Keratinocyte (primary cell): ENCODE results near the gene COL1A2. TPM values are rescaled to one million over a fixed set of nuclear protein-coding genes. Genes with fewer than 3 reads are reported as not detected.

ENCODE experiments used
- DNase-seq: peaks from one replicate; pipeline ENCODE4 v3.0.0-alpha.2; 2011; ENCODE audit warnings: low read depth, missing footprints, low spot score
- FAIRE-seq: peaks from 2 replicates; lab custom pipeline; 2011; peaks lifted over from hg19 to GRCh38; lab: Jason Lieb, UNC
- H2AFZ ChIP-seq: 2 replicates; pipeline ENCODE4 v1.6.0; 2012; ENCODE audit warnings: low read length, control low read depth, inconsistent platforms; ENCODE audit not compliant: control insufficient read depth
- H3K27ac ChIP-seq: 2 replicates; pipeline ENCODE4 v1.5.1; 2011; ENCODE audit warnings: low read length; ENCODE audit not compliant: control insufficient read depth, insufficient read depth
- H3K27me3 ChIP-seq: 3 replicates; pipeline ENCODE4 v1.6.0; 2011; ENCODE audit warnings: low read length; ENCODE audit not compliant: control insufficient read depth, insufficient read depth; ENCODE audit errors: extremely low read depth
- H3K36me3 ChIP-seq, 2 experiments: 2 replicates in 1 of 2; 3 replicates in 1 of 2; pipeline ENCODE4 v1.5.1; 2011; ENCODE audit warnings: low read length in 2 of 2, mild to moderate bottlenecking in 1 of 2; ENCODE audit not compliant: control insufficient read depth in 2 of 2, insufficient read depth in 2 of 2; ENCODE audit errors: extremely low read depth in 1 of 2
- H3K4me1 ChIP-seq: 3 replicates; pipeline ENCODE4 v1.5.1; 2011; ENCODE audit warnings: low read length; ENCODE audit not compliant: control insufficient read depth, insufficient read depth; ENCODE audit errors: extremely low read depth
- H3K4me2 ChIP-seq: 3 replicates; pipeline ENCODE4 v1.6.0; 2011; ENCODE audit warnings: low read depth, low read length; ENCODE audit not compliant: control insufficient read depth, insufficient read depth; ENCODE audit errors: extremely low read depth
- H3K4me3 ChIP-seq, 3 experiments: fragments of 200-600 bp in 1 of 3; sonication (generic) in 1 of 3; 2 replicates in 2 of 3; 3 replicates in 1 of 3; pipeline ENCODE4 v1.5.1; 2011 to 2016; ENCODE audit warnings: low read length in 3 of 3, mild to moderate bottlenecking in 3 of 3, control low read depth in 2 of 3, inconsistent platforms in 1 of 3, low read depth in 1 of 3, mixed read lengths in 1 of 3, mixed run types in 1 of 3, moderate library complexity in 1 of 3; ENCODE audit not compliant: control insufficient read depth in 2 of 3, insufficient read depth in 2 of 3; ENCODE audit errors: extremely low read depth in 1 of 3
- H3K79me2 ChIP-seq: 2 replicates; pipeline ENCODE4 v1.6.0; 2012; ENCODE audit warnings: low read length; ENCODE audit not compliant: control insufficient read depth, insufficient read depth
- H3K9ac ChIP-seq: 3 replicates; pipeline ENCODE4 v1.6.0; 2011; ENCODE audit warnings: low read length; ENCODE audit not compliant: control insufficient read depth, insufficient read depth; ENCODE audit errors: extremely low read depth
- H3K9me1 ChIP-seq: 3 replicates; pipeline ENCODE4 v1.6.0; 2011; ENCODE audit warnings: low read length; ENCODE audit not compliant: control insufficient read depth, insufficient read depth; ENCODE audit errors: extremely low read depth
- H3K9me3 ChIP-seq: 2 replicates; pipeline ENCODE4 v1.5.1; 2012; ENCODE audit warnings: low read depth, low read length; ENCODE audit not compliant: control insufficient read depth
- H4K20me1 ChIP-seq: 3 replicates; pipeline ENCODE4 v1.6.0; 2011; ENCODE audit warnings: low read length; ENCODE audit not compliant: control insufficient read depth, insufficient read depth; ENCODE audit errors: extremely low read depth
- EZH2 ChIP-seq: IDR thresholded peaks from one replicate; pipeline ENCODE4 v1.6.1; 2012; ENCODE audit warnings: inconsistent platforms, mild to moderate bottlenecking, low read length, moderate library complexity
- dilution Hi-C: fragments of 300-500 bp; cut with MboI; formaldehyde crosslinking; loops from one replicate; pipeline ENCODE4 v1.7.0; 2020; ENCODE audit warnings: low sequenced_read_pairs; ENCODE audit not compliant: extremely low pct_ligation_motif_present
- polyA plus RNA-seq, 5 experiments: library from polyadenylated mRNA; depleted of rRNA in 3 of 5; stranded (reverse) in 3 of 5; stranded (forward) in 1 of 5; unstranded in 1 of 5; fragments of >200 nt; gene quantifications; 1 replicate in 1 of 5; 2 replicates in 3 of 5; 3 replicates in 1 of 5; pipeline versions ENCODE4 v1.2.1 to v1.2.3, GENCODE V29; 2011 to 2012; ENCODE audit warnings: missing spikeins in 2 of 5, low read depth in 1 of 5, low replicate concordance in 1 of 5
- TF ChIP-seq, protein P1 (sequence below), 3 experiments: IDR thresholded peaks in 1 of 3; conservative IDR thresholded peaks in 1 of 3; optimal IDR thresholded peaks in 1 of 3; 2 replicates in 2 of 3; 3 replicates in 1 of 3; pipeline versions ENCODE3 to v1.5.1; 2011; ENCODE audit warnings: low read length in 3 of 3, mild to moderate bottlenecking in 3 of 3, moderate library complexity in 2 of 3, control low read depth in 1 of 3, inconsistent platforms in 1 of 3; ENCODE audit not compliant: insufficient read depth in 2 of 3; ENCODE audit errors: extremely low read depth in 1 of 3

COL1A2 gene
- polyA plus RNA-seq, 1 donor (not counting 4 experiments of a cell fraction or from before 2014, with no cell fraction given): 0.13 TPM

DNA sequence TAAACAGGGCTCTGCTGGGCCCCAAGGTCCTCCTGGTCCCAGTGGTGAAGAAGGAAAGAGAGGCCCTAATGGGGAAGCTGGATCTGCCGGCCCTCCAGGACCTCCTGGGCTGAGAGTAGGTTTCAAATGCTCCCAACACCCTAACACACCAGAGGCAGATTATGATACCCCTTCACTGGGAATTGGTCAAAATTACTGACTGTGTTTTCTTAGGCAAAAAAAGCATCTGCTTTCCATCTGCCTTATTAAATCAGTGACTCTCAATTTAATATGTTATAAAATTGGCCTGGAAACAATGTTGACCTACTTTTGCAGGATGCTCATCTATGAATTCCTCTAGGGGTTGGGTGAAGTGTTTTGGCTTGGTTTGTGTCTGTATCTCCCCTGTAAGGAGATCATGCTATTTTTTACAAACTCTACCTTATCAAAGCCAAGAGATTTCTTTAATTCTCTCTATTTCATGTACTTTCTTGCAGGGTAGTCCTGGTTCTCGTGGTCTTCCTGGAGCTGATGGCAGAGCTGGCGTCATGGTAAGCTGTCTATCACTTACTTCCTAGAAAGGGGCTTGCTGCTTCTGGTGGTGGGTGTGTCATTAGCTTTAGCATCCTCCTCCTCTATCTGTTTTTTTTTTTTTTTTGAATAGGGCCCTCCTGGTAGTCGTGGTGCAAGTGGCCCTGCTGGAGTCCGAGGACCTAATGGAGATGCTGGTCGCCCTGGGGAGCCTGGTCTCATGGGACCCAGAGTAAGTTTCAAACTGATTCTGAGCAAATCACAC, 15.9 kb downstream of the COL1A2 start:
- Histone ChIP-seq H3K27me3 (peaks cover 2% of the 10 kb centered on the region), H3K4me1 (no peaks in the 10 kb centered on the region), H2AFZ (no peak overlapping the region), H3K79me2 (no peaks in the 10 kb centered on the region), H3K9me1 (no peaks in the 10 kb centered on the region), H3K4me3 (no peak overlapping the region), H3K27ac (no peak overlapping the region), H3K9ac (no peak overlapping the region), H3K36me3 (no peaks in the 10 kb centered on the region), H3K4me2 (no peak overlapping the region), H4K20me1 (no peaks in the 10 kb centered on the region), H3K9me3 (no peaks in the 10 kb centered on the region)
- dilution Hi-C loops: no loop called here
- TF ChIP-seq EZH2: no peak
- TF ChIP-seq, protein P1, sequence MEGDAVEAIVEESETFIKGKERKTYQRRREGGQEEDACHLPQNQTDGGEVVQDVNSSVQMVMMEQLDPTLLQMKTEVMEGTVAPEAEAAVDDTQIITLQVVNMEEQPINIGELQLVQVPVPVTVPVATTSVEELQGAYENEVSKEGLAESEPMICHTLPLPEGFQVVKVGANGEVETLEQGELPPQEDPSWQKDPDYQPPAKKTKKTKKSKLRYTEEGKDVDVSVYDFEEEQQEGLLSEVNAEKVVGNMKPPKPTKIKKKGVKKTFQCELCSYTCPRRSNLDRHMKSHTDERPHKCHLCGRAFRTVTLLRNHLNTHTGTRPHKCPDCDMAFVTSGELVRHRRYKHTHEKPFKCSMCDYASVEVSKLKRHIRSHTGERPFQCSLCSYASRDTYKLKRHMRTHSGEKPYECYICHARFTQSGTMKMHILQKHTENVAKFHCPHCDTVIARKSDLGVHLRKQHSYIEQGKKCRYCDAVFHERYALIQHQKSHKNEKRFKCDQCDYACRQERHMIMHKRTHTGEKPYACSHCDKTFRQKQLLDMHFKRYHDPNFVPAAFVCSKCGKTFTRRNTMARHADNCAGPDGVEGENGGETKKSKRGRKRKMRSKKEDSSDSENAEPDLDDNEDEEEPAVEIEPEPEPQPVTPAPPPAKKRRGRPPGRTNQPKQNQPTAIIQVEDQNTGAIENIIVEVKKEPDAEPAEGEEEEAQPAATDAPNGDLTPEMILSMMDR (optimal IDR thresholded peaks at IDR 0.05 in 1 of 3, IDR thresholded peaks at IDR 0.05 in 1 of 3, conservative IDR thresholded peaks at IDR 0.05 in 1 of 3; ENCODE audit: extremely low read depth in 1 of 3, insufficient read depth in 2 of 3, low read length in 3 of 3): no peak
- FAIRE-seq (no peak), DNase-seq (no peak)

GRCh38 chr7:94411188-94411466, 16.4 kb downstream of the COL1A2 start:
- Histone ChIP-seq H3K9ac (no peak overlapping the region), H4K20me1 (no peaks in the 10 kb centered on the region), H3K4me1 (no peaks in the 10 kb centered on the region), H2AFZ (no peak overlapping the region), H3K79me2 (no peaks in the 10 kb centered on the region), H3K9me1 (no peaks in the 10 kb centered on the region), H3K27me3 (peaks cover 3% of the 10 kb centered on the region), H3K4me3 (no peak overlapping the region), H3K4me2 (no peak overlapping the region), H3K36me3 (no peaks in the 10 kb centered on the region), H3K9me3 (no peaks in the 10 kb centered on the region), H3K27ac (no peak overlapping the region)
- no peak for DNase-seq
- FAIRE-seq: no peak
- dilution Hi-C loops: no loop called here
- TF ChIP-seq, protein P1 (optimal IDR thresholded peaks at IDR 0.05 in 1 of 3, IDR thresholded peaks at IDR 0.05 in 1 of 3, conservative IDR thresholded peaks at IDR 0.05 in 1 of 3; ENCODE audit: extremely low read depth in 1 of 3, insufficient read depth in 2 of 3, low read length in 3 of 3): no peak
- TF ChIP-seq EZH2: no peak
